GM18951 (cell line): Measurements from ENCODE around the gene FSTL3.

ENCODE experiments used
- POLR2A ChIP-seq: IDR thresholded peaks from 4 replicates; pipeline ENCODE4 v1.6.1; 2011; ENCODE audit warnings: mild to moderate bottlenecking; ENCODE audit not compliant: insufficient read length, insufficient read depth; ENCODE audit errors: extremely low read depth
- in situ Hi-C: fragments of 300-500 bp; cut with MboI; formaldehyde crosslinking; loops from one replicate; pipeline ENCODE4 v1.12.0; 2022; ENCODE audit warnings: low sequenced_read_pairs, mixed read lengths, inconsistent platforms; ENCODE audit not compliant: unreplicated experiment

FSTL3 gene

DNA sequence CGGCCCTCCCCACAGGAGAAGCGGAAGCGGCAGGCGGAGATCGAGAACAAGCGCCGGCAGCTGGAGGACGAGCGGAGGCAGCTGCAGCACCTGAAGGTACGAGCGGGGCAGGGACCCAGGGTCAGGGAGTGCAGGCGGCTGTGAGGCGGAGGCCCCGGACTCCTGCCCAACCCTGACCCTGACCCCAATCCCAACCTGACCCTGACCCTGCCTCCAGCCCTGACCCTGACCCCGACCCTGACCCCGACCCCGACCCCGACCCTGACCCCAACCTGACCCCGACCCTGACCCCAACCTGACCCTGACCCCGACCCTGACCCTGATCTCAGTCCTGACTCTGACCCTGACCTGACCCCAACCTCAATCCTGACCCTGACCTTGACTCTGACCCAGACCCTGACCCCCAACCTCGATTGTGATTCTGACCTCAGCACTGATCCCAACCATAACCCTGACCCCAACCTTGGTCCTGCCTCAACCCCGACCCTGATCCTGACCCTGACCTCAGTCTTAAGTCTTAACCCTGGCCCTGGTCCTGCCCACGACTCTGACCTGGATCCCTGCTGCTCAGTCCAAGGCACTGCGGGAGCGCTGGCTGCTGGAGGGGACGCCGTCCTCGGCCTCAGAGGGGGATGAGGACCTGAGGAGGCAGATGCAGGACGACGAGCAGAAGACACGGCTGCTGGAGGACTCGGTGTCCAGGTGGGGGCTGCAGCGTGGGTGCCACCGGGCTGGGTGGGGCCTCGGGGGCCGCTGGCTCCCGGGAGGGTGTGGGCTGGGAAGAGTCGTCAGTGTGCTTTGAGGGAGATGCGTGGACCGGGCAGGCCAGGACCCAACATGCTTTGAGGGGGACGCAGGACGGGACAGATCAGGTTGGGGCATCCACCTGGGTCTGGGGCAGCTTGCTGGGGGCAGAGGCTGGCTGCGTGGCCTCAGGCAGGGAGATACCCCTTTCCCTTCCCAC lies 51.1 kb downstream of the FSTL3 start:
- in situ Hi-C loops, result loop anchor here (5.0 to 25.0 kb wide), 2 partner anchors 60 to 140 kb away; partner anchors contain the start of gene HCN2

DNA sequence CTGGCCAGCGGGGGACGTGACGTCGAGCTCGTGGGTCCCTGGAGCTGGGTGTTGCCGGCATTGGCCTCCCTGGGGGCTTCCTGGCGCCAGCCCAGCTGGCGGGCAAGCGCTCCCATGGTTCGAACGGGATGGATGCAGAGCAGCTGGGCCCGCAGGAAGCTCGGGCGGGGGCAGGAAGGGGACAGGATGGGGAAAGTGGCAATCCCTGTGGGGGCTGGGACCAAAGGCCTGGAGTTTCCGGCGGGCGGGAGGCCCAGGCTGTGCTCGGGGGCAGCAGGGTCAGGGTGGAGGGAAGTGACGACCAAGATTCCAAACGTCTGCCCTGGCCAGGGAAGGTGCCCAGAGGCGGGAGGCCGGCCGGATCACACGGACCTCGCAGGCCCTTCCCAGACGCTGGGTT lies 51.8 kb downstream of the FSTL3 start:
- TF ChIP-seq POLR2A, result no peak
- in situ Hi-C loops, result loop anchor here (5.0 to 25.0 kb wide), 2 partner anchors 61 to 141 kb away; partner anchors contain the start of gene HCN2

More for the DNA sequence above, 51.1 kb downstream of the FSTL3 start:
- no peak for TF ChIP-seq POLR2A

DNA sequence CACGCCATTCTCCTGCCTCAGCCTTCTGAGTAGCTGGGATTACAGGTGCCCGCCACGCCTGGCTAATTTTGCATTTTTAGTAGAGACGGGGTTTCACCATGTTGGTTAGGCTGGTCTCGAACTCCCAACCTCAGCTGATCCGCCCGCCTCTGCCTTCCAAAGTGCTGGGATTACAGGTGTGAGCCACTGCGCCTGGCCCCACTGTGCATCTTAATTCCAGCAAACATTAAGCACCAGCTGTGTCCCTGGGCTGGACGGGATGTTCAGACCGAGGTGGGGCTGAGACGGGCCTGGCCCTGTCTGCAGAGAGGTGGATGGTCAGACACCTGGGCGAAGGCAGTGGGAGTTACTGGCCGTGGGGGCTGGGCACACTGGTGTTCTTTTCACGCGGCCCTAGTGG lies 53.4 kb downstream of the FSTL3 start:
- in situ Hi-C loops, result loop anchor here (5.0 to 25.0 kb wide), 2 partner anchors 62 to 142 kb away; partner anchors contain the start of gene HCN2

DNA sequence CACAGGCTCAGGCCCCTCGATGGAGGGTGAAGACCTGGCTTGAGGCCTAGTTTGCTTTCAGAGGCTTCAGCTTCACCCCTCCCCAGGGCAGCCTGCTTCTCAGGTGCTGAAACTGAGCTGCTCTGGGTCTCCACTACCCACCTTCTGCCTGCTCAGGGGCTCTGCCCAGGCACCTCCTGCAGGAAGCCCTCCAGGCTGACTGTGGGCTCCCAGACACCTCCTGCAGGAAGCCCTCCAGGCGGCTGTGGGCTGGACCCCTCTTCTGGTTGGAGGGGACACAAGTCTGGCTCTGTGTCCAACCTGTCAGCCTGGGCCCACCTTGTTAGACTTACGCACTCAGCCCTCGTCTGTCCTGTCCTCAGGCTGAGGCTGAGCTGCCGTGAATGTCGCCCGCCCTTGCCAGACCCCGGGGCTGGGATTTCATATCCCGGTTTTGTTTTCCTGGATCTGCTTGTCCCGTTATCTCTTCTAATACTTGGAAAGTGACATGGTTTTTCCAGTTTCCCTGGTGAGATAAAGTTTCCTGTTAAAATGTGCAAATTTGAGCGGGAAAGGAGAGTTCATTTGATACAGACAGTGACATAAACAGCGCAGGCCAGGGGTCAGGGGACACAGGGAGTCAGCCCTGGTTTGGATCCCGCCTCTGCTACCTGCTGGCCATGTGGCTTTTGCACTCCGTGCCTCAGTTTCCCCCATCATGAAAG lies 53.9 kb downstream of the FSTL3 start:
- in situ Hi-C loops, result loop anchor here (5.0 to 25.0 kb wide), 2 partner anchors 63 to 143 kb away; partner anchors contain the start of gene HCN2
- TF ChIP-seq POLR2A, result no peak

DNA sequence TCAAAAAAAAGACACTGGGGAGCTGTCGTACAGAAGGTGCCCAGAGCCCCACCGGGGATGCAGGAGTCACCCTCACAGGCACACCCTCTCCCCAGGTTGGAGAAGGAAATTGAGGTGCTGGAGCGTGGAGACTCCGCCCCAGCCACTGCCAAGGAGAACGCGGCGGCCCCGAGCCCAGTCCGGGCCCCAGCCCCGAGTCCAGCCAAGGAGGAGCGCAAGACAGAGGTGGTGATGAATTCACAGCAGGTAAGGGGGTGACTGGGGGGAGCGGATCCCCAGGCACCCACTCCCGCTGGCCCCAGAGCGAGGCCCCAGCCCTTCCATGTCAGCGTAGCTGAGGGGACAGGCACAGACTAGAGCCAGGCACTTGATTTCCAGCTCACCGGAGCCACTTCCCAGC lies 54.8 kb downstream of the FSTL3 start:
- in situ Hi-C loops, result loop anchor here (25.0 kb wide), 1 partner anchor 144 kb away; the partner anchor contains the start of gene HCN2
- no peak for TF ChIP-seq POLR2A

DNA sequence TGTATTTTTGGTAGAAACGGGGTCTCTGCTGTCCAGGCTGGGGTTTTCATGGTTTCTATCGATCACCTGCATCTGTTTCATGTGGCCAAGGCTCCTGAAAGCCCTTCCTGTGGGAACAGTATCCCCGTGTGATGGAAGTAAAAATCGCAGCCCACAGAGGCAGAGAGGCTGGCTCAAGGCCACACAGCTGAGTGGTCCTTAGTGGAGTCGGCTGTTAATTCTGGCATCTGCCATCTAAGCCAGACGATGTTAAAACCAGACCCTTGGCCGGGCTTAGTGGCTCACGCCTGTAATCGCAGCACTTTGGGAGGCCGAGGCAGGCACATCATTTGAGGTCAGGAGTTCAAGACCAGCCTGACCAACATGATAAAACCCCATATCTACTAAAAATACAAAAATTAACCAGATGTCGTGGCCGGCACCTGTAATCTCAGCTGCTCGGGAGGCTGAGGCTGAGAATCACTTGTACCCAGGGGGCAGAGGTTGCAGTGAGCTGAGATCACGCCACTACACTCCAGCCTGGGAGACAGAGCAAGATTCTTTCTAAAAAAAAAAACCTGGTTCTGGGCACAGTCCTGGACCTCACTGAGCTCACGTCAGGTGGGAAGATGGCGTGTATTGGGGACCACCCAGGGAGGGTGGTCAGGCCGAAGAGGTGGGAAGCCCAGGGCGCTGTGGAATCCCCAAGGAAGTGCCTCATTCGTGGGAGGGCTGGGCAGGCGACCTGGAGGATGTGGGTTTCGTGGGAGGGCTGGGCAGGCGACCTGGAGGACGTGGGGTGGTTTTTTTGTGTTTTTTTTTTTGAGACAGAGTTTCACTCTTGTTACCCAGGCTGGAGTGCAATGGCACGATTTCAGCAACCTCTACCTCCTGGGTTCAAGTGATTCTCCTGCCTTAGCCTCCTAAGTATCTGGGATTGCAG lies 56.2 kb downstream of the FSTL3 start:
- in situ Hi-C loops, result loop anchor here (25.0 kb wide), 1 partner anchor 145 kb away; the partner anchor contains the start of gene HCN2
- no peak for TF ChIP-seq POLR2A
